GM12872 (cell line): ENCODE results near the gene IRS2.

Source experiments
- TF ChIP-seq, protein P1 (sequence below): IDR thresholded peaks from 3 replicates; pipeline ENCODE4 v1.5.1; 2011; ENCODE audit warnings: low read depth, mild to moderate bottlenecking, low read length, moderate library complexity; ENCODE audit not compliant: insufficient read depth

IRS2 gene

GRCh38 chr13:109740721-109741120, 45.7 kb downstream of the IRS2 start:
- TF ChIP-seq, protein P1, sequence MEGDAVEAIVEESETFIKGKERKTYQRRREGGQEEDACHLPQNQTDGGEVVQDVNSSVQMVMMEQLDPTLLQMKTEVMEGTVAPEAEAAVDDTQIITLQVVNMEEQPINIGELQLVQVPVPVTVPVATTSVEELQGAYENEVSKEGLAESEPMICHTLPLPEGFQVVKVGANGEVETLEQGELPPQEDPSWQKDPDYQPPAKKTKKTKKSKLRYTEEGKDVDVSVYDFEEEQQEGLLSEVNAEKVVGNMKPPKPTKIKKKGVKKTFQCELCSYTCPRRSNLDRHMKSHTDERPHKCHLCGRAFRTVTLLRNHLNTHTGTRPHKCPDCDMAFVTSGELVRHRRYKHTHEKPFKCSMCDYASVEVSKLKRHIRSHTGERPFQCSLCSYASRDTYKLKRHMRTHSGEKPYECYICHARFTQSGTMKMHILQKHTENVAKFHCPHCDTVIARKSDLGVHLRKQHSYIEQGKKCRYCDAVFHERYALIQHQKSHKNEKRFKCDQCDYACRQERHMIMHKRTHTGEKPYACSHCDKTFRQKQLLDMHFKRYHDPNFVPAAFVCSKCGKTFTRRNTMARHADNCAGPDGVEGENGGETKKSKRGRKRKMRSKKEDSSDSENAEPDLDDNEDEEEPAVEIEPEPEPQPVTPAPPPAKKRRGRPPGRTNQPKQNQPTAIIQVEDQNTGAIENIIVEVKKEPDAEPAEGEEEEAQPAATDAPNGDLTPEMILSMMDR, result no peak

DNA sequence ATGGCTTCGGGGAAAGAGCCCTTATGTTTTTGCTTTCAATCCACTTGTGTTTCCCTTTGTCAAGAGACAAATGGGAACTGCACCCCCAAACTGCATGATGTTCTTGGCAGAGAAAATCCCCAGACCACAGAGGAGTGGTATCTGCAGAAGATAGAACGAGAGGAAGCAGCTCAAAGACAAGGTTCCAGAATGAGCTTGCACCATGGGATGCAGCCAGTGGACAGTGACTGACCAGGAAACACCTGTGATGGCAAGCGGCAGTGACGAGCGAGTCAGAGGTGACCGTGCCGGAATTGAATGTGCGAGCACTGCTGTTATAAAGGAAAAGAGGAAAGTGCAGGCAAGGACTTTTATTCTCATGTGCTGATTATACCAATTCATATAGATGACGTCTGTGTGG, 46.3 kb downstream of the IRS2 start:
- TF ChIP-seq, protein P1, result no peak

GRCh38 chr13:109738298-109738746, 48.1 kb downstream of the IRS2 start:
- TF ChIP-seq, protein P1, result no peak

GRCh38 chr13:109737606-109738005, 48.8 kb downstream of the IRS2 start:
- TF ChIP-seq, protein P1, result no peak

- TF ChIP-seq, protein P1, result no peak
Observed at GRCh38 chr13:109737046-109737573, 49.3 kb downstream of the IRS2 start.

DNA sequence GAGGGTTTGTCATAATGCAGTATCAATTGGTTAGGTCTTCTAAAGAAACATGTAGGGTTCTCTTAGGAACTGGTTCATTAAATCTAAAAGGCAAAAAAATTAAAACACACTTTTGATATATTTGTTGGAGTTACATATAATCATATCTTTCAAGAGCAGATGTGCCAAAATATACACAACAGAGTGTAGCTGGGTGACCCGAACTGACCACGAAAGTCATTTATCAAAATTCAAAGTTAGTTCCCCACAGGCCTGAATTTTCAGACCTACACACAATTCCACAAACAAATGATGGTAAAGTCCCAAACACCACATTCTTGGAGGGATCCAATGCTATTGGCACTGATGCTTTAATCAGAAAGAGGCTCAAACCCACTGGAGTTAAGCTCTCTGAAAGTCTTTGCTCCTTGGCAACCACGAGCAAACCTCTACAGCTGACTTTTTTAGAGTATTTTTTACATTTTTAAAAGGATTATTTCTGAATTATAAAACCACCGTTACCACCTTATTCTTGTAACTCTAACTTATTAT, 50.9 kb downstream of the IRS2 start:
- TF ChIP-seq, protein P1, result no peak

GRCh38 chr13:109734002-109734785, 52.2 kb downstream of the IRS2 start:
- TF ChIP-seq, protein P1, result no peak
